ENCODE measurements around the gene ABO.

ABO gene

GRCh38 chr9:133282464-133283238, 7.7 kb upstream of the ABO start:
- H3K9me2 ChIP-seq (replicated peaks; ENCODE audit: control insufficient read depth, low read length): no peaks in the 10 kb centered on the region
- no peaks in the 10 kb centered on the region for H3K27me3 ChIP-seq (ENCODE audit: control insufficient read depth, low read length)
- no peaks in the 10 kb centered on the region for H3K36me3 ChIP-seq (ENCODE audit: control insufficient read depth, low read length)
- H3K27ac ChIP-seq (ENCODE audit: low read depth, low read length): no peak overlapping the region
- no peak overlapping the region for H3K4me3 ChIP-seq (ENCODE audit: low read length)
- no peaks in the 10 kb centered on the region for H3K4me1 ChIP-seq (ENCODE audit: control insufficient read depth, low read length)
- no peaks in the 10 kb centered on the region; the same call in 1 of the 2 replicates for H3K9me3 ChIP-seq (ENCODE audit: control insufficient read depth, insufficient read depth, low read length)
- no peaks in the 10 kb centered on the region for H3K79me2 ChIP-seq (ENCODE audit: control insufficient read depth, low read length)
- H3K4me2 ChIP-seq (ENCODE audit: low read length): no peak overlapping the region
- no peaks in the 10 kb centered on the region for H3F3A ChIP-seq (ENCODE audit: control insufficient read depth, insufficient read depth)
- no peak for TF ChIP-seq CTCF (IDR thresholded peaks at IDR 0.05; ENCODE audit: low read depth, low read length, poor library complexity, severe bottlenecking)
- no peak for TF ChIP-seq EZH2phosphoT487 (IDR thresholded peaks at IDR 0.05; ENCODE audit: borderline replicate concordance, low read length)
- H4K20me1 ChIP-seq (ENCODE audit: control insufficient read depth, insufficient read depth, low read depth, low read length): no peaks in the 10 kb centered on the region

GRCh38 chr9:133280392-133280791, 5.4 kb upstream of the ABO start:
- no peaks in the 10 kb centered on the region for H3K36me3 ChIP-seq (ENCODE audit: control insufficient read depth, low read length)
- no peak overlapping the region for H3K4me2 ChIP-seq (ENCODE audit: low read length)
- TF ChIP-seq CTCF (IDR thresholded peaks at IDR 0.05; ENCODE audit: low read depth, low read length, poor library complexity, severe bottlenecking) (no peak), EZH2phosphoT487 (IDR thresholded peaks at IDR 0.05; ENCODE audit: borderline replicate concordance, low read length) (no peak)
- H3K4me1 ChIP-seq (ENCODE audit: control insufficient read depth, low read length): no peaks in the 10 kb centered on the region
- no peaks in the 10 kb centered on the region for H4K20me1 ChIP-seq (ENCODE audit: control insufficient read depth, insufficient read depth, low read depth, low read length)
- no peak overlapping the region for H3K4me3 ChIP-seq (ENCODE audit: low read length)
- H3K79me2 ChIP-seq (ENCODE audit: control insufficient read depth, low read length): no peaks in the 10 kb centered on the region
- no peaks in the 10 kb centered on the region for H3K9me3 ChIP-seq (ENCODE audit: control insufficient read depth, insufficient read depth, low read length)
- H3K27ac ChIP-seq (ENCODE audit: low read depth, low read length): no peak overlapping the region
- H3F3A ChIP-seq (ENCODE audit: control insufficient read depth, insufficient read depth): no peaks in the 10 kb centered on the region
- H3K27me3 ChIP-seq (ENCODE audit: control insufficient read depth, low read length): no peaks in the 10 kb centered on the region
- no peaks in the 10 kb centered on the region for H3K9me2 ChIP-seq (replicated peaks; ENCODE audit: control insufficient read depth, low read length)

GRCh38 chr9:133278161-133279114, 3.4 kb upstream of the ABO start:
- Histone ChIP-seq H3K27ac (ENCODE audit: low read depth, low read length) (no peak overlapping the region), H3K36me3 (ENCODE audit: control insufficient read depth, low read length) (no peaks in the 10 kb centered on the region), H3K9me2 (replicated peaks; ENCODE audit: control insufficient read depth, low read length) (no peaks in the 10 kb centered on the region), H3K79me2 (ENCODE audit: control insufficient read depth, low read length) (no peaks in the 10 kb centered on the region), H3K27me3 (ENCODE audit: control insufficient read depth, low read length) (no peaks in the 10 kb centered on the region), H3K4me1 (ENCODE audit: control insufficient read depth, low read length) (no peaks in the 10 kb centered on the region), H3K9me3 (ENCODE audit: control insufficient read depth, insufficient read depth, low read length) (no peaks in the 10 kb centered on the region), H3K4me2 (ENCODE audit: low read length) (no peak overlapping the region), H3F3A (ENCODE audit: control insufficient read depth, insufficient read depth) (no peaks in the 10 kb centered on the region), H3K4me3 (ENCODE audit: low read length) (no peak overlapping the region), H4K20me1 (ENCODE audit: control insufficient read depth, insufficient read depth, low read depth, low read length) (no peaks in the 10 kb centered on the region)
- TF ChIP-seq CTCF (IDR thresholded peaks at IDR 0.05; ENCODE audit: low read depth, low read length, poor library complexity, severe bottlenecking) (no peak), EZH2phosphoT487 (IDR thresholded peaks at IDR 0.05; ENCODE audit: borderline replicate concordance, low read length) (no peak)

Measured in DOHH2 (cell line).